HepG2 (cell line): ENCODE data around the gene AGBL3. TPM values are rescaled to one million over a fixed set of nuclear protein-coding genes. Genes with fewer than 3 reads are reported as not detected.

Source experiments
- ATAC-seq: fragments of 200-7000 bp; cut with Tn5 transposase; 3 replicates; pipeline ENCODE4 v1.9.1; 2020; ENCODE audit warnings: mild to moderate bottlenecking, moderate library complexity
- BruUV-seq: library from RNA; stranded (reverse); fragments of 400-500 nt; replicated peaks from 2 replicates; lab custom pipeline; 2021; lab: Mats Ljungman, UMichigan
- CTCF ChIA-PET: fragments of 300-600 bp; formaldehyde crosslinking; extraction: SDS; loops from one replicate; lab custom pipeline; 2021; ENCODE audit warnings: low total read pairs, inconsistent platforms, low intra/inter-chr PET ratio; lab: Yijun Ruan, JAX
- POLR2A ChIA-PET: fragments of 350-600 bp; sonication (Branson Sonifier 250); formaldehyde crosslinking; loops from one replicate; lab custom pipeline; 2020; ENCODE audit warnings: antibody characterized with exemption, inconsistent platforms; lab: Yijun Ruan, JAX
- DNase-seq: peaks from one replicate; pipeline ENCODE4 v3.0.0-alpha.2; 2015; ENCODE audit warnings: low spot score
- FAIRE-seq: peaks from 3 replicates; lab custom pipeline; 2011; peaks lifted over from hg19 to GRCh38; lab: Jason Lieb, UNC
- H2AFZ ChIP-seq: one replicate; pipeline ENCODE4 v1.6.1; 2011; ENCODE audit warnings: low read length, inconsistent platforms
- H3K27ac ChIP-seq: fragments of 300-600 bp; 3 replicates; pipeline ENCODE4 v1.8.0; 2011; ENCODE audit warnings: mixed run types, mild to moderate bottlenecking, mixed read lengths, low read length, inconsistent platforms; ENCODE audit not compliant: insufficient read depth; ENCODE audit errors: extremely low read length
- H3K27me3 ChIP-seq, 2 experiments: fragments of 200-600 bp in 1 of 2; 2 replicates in 1 of 2; 3 replicates in 1 of 2; pipeline versions ENCODE4 v1.6.0 to v1.8.0; 2011; ENCODE audit warnings: low read length in 2 of 2, mild to moderate bottlenecking in 2 of 2, moderate library complexity in 2 of 2, inconsistent platforms in 1 of 2; ENCODE audit not compliant: insufficient read depth in 2 of 2, control insufficient read depth in 1 of 2
- H3K36me3 ChIP-seq, 2 experiments: fragments of 200-600 bp in 1 of 2; replicated peaks in 1 of 2; 2 replicates in 1 of 2; 3 replicates in 1 of 2; pipeline versions ENCODE4 v1.5.1 to v1.8.0; 2011; ENCODE audit warnings: low read length in 2 of 2, inconsistent platforms in 1 of 2; ENCODE audit not compliant: insufficient read depth in 2 of 2, control insufficient read depth in 1 of 2
- H3K4me1 ChIP-seq: 2 replicates; pipeline ENCODE4 v1.5.1; 2012; ENCODE audit warnings: low read length, inconsistent platforms; ENCODE audit not compliant: insufficient read depth
- H3K4me2 ChIP-seq: 2 replicates; pipeline ENCODE4 v1.6.0; 2011; ENCODE audit warnings: low read depth, low read length, inconsistent platforms
- H3K4me3 ChIP-seq, 3 experiments: fragments of 200-600 bp in 1 of 3; sonication (generic), shearing (Covaris generic) in 1 of 3; replicated peaks in 1 of 3; 2 replicates each; pipeline ENCODE4 v1.5.1; 2011 to 2016; ENCODE audit warnings: low read length in 3 of 3, inconsistent platforms in 2 of 3, low read depth in 2 of 3, mild to moderate bottlenecking in 2 of 3, control low read depth in 1 of 3, mixed read lengths in 1 of 3; ENCODE audit not compliant: insufficient read depth in 1 of 3
- H3K79me2 ChIP-seq: one replicate; pipeline ENCODE4 v1.6.1; 2011; ENCODE audit warnings: low read length, inconsistent platforms; ENCODE audit not compliant: insufficient read depth
- H3K9ac ChIP-seq: 2 replicates; pipeline ENCODE4 v1.6.0; 2011; ENCODE audit warnings: mild to moderate bottlenecking, low read depth, low read length, inconsistent platforms; ENCODE audit not compliant: insufficient read depth
- H3K9me3 ChIP-seq: 2 replicates; pipeline ENCODE4 v1.5.1; 2012; ENCODE audit warnings: mild to moderate bottlenecking, low read length
- H4K20me1 ChIP-seq: 2 replicates; pipeline ENCODE4 v1.6.0; 2011; ENCODE audit warnings: inconsistent platforms, mild to moderate bottlenecking, low read length, moderate library complexity; ENCODE audit not compliant: insufficient read depth
- CHD4 ChIP-seq: fragments of 200-600 bp; sonication (generic); IDR thresholded peaks from 2 replicates; pipeline ENCODE4 v1.7.0; 2017; ENCODE audit warnings: mild to moderate bottlenecking, low read length, borderline replicate concordance
- SNAPC5 ChIP-seq: sonication (generic); formaldehyde crosslinking; IDR thresholded peaks from 2 replicates; pipeline ENCODE4 v1.8.1; 2023; ENCODE audit warnings: mild to moderate bottlenecking, missing genetic modification reagents, borderline replicate concordance
- ZNF275 ChIP-seq: sonication (generic); formaldehyde crosslinking; IDR thresholded peaks from 2 replicates; pipeline ENCODE4 v1.8.0; 2022; ENCODE audit warnings: missing genetic modification reagents, mild to moderate bottlenecking, inconsistent platforms, borderline replicate concordance
- ZNF850 ChIP-seq: sonication (generic); formaldehyde crosslinking; conservative IDR thresholded peaks from 2 replicates; pipeline ENCODE4 v1.9.0; 2021; ENCODE audit warnings: mild to moderate bottlenecking, missing genetic modification reagents
- WGBS: methylation state at CpG from one replicate; pipeline ENCODE4 v1.1.6; 2017; ENCODE audit warnings: low lambda C conversion rate; 5-methylcytosine and 5-hydroxymethylcytosine counted together
- in situ Hi-C: cut with HindIII; loops from 2 replicates; pipeline ENCODE4 v1.10.0; 2017; ENCODE audit warnings: low pct_unique_long_range_greater_than_20kb; ENCODE audit not compliant: extremely low pct_ligation_motif_present
- intact Hi-C: fragments of 100-400 bp; cut with micrococcal nuclease; formaldehyde crosslinking; loops from one replicate; pipeline ENCODE4 v1.10.0; 2022; ENCODE audit not compliant: unreplicated experiment
- polyA plus RNA-seq, 8 experiments: library from polyadenylated mRNA; depleted of rRNA in 3 of 8; stranded (reverse) in 7 of 8; unstranded in 1 of 8; fragments of >200 nt; fragmentation: Illumina TruSeq in 4 of 8; extraction: Trizol in 4 of 8; gene quantifications; 2 replicates each; pipeline versions ENCODE4 v1.2.1 to v1.2.3, GENCODE V29; 2011 to 2016; ENCODE audit warnings: low read depth in 4 of 8, missing spikeins in 1 of 8, mixed read lengths in 1 of 8; ENCODE audit not compliant: insufficient read depth in 1 of 8
- total RNA-seq, 5 experiments: library from RNA; depleted of rRNA; stranded (reverse); fragments of >200 nt; fragmentation: Illumina TruSeq; extraction: Trizol; gene quantifications; 2 replicates each; pipeline ENCODE4 v1.2.3, GENCODE V29; 2016; ENCODE audit warnings: low read depth in 1 of 5
- TF ChIP-seq, protein P1 (sequence below): sonication (generic); formaldehyde crosslinking; conservative IDR thresholded peaks from 2 replicates; pipeline ENCODE4 v1.4.0; 2020; ENCODE audit warnings: missing genetic modification reagents
- TF ChIP-seq, protein P2 (sequence below): IDR thresholded peaks from 2 replicates; pipeline ENCODE4 v1.6.1; 2016; ENCODE audit warnings: low read depth, control low read depth
- TF ChIP-seq, protein P3 (sequence below): sonication (generic); formaldehyde crosslinking; IDR thresholded peaks from 2 replicates; pipeline ENCODE4 v1.4.0; 2020; ENCODE audit warnings: mild to moderate bottlenecking, missing genetic modification reagents

AGBL3 gene
- total and polyA plus RNA-seq, 2 of the 13 experiments (the other 11 are each of a cell fraction or from before 2014, with no cell fraction given) = 2.2 to 7.2 TPM

DNA sequence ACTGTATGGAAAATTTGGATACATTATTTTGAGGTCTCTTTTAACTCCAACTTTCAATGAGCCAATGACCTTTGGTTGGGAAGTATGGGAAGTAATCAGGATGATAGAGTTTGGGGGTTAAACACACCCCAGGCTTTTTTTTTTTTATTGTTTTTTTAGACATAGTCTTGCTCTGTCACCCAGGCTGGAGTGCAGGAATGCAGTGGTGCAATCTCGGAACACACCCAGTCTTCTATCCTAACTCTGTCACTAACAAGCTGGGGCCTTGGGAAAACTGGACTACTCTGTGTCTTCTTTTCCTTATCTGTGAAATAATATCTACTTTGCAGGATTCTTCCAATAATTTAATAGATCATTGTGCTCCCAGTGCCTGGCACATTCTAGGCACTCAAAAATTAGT is 37.6 kb upstream of the AGBL3 start (continued):
- no peak for TF ChIP-seq ZNF275
- TF ChIP-seq, protein P1, sequence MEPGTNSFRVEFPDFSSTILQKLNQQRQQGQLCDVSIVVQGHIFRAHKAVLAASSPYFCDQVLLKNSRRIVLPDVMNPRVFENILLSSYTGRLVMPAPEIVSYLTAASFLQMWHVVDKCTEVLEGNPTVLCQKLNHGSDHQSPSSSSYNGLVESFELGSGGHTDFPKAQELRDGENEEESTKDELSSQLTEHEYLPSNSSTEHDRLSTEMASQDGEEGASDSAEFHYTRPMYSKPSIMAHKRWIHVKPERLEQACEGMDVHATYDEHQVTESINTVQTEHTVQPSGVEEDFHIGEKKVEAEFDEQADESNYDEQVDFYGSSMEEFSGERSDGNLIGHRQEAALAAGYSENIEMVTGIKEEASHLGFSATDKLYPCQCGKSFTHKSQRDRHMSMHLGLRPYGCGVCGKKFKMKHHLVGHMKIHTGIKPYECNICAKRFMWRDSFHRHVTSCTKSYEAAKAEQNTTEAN = no peak
- TF ChIP-seq CHD4 = no peak
- no peak for TF ChIP-seq ZNF850 (CRISPR knock-in tag)

GRCh38 chr7:134949171-134949570 is 37.1 kb upstream of the AGBL3 start:
- Histone ChIP-seq H3K27me3 (no peaks in the 10 kb centered on the region), H3K36me3 (peaks cover 9 to 70% of the 10 kb centered on the region in 2 experiments), H3K9me3 (no peaks in the 10 kb centered on the region), H2AFZ (no peak overlapping the region), H3K4me3 (no peak overlapping the region), H4K20me1 (no peaks in the 10 kb centered on the region), H3K4me2 (no peak overlapping the region), H3K4me1 (peaks cover 14% of the 10 kb centered on the region), H3K9ac (no peak overlapping the region), H3K79me2 (no peaks in the 10 kb centered on the region), H3K27ac (no peak overlapping the region)
- ChIA-PET CTCF (no interaction called here), POLR2A (no interaction called here)
- DNase-seq (no peak), FAIRE-seq (no peak), ATAC-seq (no peak)
- in situ Hi-C loops (no loop called here), intact Hi-C loops (loop anchor here (10.0 kb wide), 1 partner anchor 224 kb away; no protein-coding TSS in a partner anchor)
- 95% methylated on average over 3 of the region's 3 CpGs for WGBS
- BruUV-seq = no TSS peak
- TF ChIP-seq, protein P2, sequence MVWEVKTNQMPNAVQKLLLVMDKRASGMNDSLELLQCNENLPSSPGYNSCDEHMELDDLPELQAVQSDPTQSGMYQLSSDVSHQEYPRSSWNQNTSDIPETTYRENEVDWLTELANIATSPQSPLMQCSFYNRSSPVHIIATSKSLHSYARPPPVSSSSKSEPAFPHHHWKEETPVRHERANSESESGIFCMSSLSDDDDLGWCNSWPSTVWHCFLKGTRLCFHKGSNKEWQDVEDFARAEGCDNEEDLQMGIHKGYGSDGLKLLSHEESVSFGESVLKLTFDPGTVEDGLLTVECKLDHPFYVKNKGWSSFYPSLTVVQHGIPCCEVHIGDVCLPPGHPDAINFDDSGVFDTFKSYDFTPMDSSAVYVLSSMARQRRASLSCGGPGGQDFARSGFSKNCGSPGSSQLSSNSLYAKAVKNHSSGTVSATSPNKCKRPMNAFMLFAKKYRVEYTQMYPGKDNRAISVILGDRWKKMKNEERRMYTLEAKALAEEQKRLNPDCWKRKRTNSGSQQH (CRISPR knock-in tag) = no peak
- TF ChIP-seq, protein P3, sequence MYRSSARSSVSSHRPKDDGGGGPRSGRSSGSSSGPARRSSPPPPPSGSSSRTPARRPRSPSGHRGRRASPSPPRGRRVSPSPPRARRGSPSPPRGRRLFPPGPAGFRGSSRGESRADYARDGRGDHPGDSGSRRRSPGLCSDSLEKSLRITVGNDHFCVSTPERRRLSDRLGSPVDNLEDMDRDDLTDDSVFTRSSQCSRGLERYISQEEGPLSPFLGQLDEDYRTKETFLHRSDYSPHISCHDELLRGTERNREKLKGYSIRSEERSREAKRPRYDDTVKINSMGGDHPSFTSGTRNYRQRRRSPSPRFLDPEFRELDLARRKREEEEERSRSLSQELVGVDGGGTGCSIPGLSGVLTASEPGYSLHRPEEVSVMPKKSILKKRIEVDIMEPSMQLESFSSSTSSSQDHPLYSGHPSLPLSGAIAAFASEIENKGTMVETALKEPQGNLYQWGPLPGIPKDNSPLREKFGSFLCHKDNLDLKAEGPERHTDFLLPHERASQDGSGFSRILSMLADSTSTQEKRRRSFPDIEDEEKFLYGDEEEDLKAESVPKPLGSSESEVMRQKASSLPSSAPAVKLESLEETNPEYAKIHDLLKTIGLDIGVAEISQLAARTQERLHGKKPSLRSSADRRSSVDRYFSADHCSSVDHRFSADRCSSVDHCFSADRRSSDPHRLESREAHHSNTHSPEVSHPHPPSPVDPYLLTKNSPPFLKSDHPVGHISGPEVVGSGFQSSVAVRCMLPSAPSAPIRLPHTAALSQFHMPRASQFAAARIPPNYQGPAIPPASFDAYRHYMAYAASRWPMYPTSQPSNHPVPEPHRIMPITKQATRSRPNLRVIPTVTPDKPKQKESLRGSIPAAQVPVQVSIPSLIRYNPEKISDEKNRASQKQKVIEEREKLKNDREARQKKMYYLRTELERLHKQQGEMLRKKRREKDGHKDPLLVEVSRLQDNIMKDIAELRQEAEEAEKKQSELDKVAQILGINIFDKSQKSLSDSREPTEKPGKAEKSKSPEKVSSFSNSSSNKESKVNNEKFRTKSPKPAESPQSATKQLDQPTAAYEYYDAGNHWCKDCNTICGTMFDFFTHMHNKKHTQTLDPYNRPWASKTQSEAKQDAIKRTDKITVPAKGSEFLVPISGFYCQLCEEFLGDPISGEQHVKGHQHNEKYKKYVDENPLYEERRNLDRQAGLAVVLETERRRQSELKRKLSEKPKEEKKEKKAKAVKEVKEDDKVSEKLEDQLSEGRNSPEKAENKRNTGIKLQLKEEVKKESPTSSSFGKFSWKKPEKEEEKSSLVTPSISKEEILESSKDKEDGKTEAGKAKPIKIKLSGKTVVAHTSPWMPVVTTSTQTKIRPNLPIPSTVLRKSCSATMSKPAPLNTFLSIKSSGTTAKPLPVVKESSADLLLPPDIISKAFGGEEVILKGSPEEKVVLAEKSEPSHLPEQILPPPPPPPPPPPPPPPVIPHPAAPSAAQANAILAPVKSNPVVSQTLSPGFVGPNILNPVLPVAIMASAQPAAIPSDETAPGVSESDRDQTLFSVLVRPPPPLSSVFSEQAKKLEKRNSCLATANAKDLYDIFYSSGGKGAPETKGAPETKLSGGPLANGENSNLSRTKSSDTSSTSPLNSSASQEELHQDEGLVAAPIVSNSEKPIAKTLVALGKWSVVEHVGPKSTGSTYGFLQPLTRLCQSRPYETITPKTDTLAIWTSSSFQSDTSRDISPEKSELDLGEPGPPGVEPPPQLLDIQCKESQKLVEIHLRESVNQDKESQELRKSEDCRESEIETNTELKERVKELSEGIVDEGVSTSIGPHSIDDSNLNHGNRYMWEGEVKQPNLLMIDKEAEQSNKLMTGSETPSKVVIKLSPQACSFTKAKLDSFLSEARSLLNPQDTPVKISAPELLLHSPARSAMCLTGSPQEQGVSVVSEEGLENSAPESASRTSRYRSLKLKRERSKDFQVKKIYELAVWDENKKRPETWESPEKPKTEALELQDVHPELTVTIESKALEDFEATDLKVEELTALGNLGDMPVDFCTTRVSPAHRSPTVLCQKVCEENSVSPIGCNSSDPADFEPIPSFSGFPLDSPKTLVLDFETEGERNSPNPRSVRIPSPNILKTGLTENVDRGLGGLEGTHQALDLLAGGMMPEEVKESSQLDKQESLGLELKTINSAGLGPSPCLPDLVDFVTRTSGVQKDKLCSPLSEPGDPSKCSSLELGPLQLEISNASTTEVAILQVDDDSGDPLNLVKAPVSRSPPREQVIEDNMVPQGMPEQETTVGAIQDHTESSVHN (CRISPR knock-in tag) = no peak
- no peak for TF ChIP-seq SNAPC5 (CRISPR knock-in tag)
